Stomach (tissue), 9 donors: ENCODE measurements around the gene TIMM17B. TPM values are rescaled to one million over a fixed set of nuclear protein-coding genes. Genes with fewer than 3 reads are reported as not detected.

Source experiments
- DNase-seq, 2 donors: peaks; one replicate each; pipeline versions ENCODE4 v3.0.0 to v3.0.0-alpha.2; 2013 to 2019
- H3K27ac ChIP-seq, 5 donors: fragments of 200-600 bp in 4 of 5; sonication (generic) in 4 of 5; one replicate each; pipeline ENCODE4 v1.5.1; 2013 to 2019; ENCODE audit warnings: mild to moderate bottlenecking in 1 of 5, moderate library complexity in 1 of 5
- H3K27me3 ChIP-seq, 3 donors: fragments of 200-600 bp; sonication (generic); one replicate each; pipeline ENCODE4 v1.5.1; 2017 to 2019; ENCODE audit warnings: mixed run types in 1 of 3
- H3K36me3 ChIP-seq, 4 donors: fragments of 200-600 bp; sonication (generic); 1 replicate in 3 of 4; 2 replicates in 1 of 4; pipeline ENCODE4 v1.5.1; 2016 to 2019
- H3K4me1 ChIP-seq, 4 donors: fragments of 200-600 bp; sonication (generic); one replicate each; pipeline ENCODE4 v1.5.1; 2016 to 2019
- H3K4me3 ChIP-seq, 4 donors: fragments of 200-600 bp; sonication (generic) in 3 of 4; one replicate each; pipeline ENCODE4 v1.5.1; 2016 to 2019; ENCODE audit warnings: mild to moderate bottlenecking in 1 of 4
- H3K9me3 ChIP-seq, 4 donors: fragments of 200-600 bp; sonication (generic); one replicate each; pipeline ENCODE4 v1.5.1; 2016 to 2019
- EP300 ChIP-seq: sonication (generic); formaldehyde crosslinking; IDR thresholded peaks from one replicate; pipeline ENCODE4 v1.6.1; 2017; ENCODE audit warnings: antibody characterized with exemption
- POLR2A ChIP-seq, 4 donors: fragments of 450-650 bp; IDR thresholded peaks; one replicate each; pipeline ENCODE4 v1.6.1; 2016; ENCODE audit warnings: antibody characterized with exemption in 4 of 4, control low read depth in 2 of 4, mild to moderate bottlenecking in 1 of 4, moderate library complexity in 1 of 4
- POLR2AphosphoS5 ChIP-seq, 3 donors: sonication (generic); formaldehyde crosslinking; IDR thresholded peaks; one replicate each; pipeline ENCODE4 v1.6.1; 2016; ENCODE audit warnings: antibody characterized with exemption in 3 of 3
- WGBS, 5 donors: extraction: QIAGEN DNeasy Blood & Tissue Kit in 3 of 5; methylation state at CpG; one replicate each; pipeline versions ENCODE4 v1.1.5 to v1.1.7; 2013 to 2018; 5-methylcytosine and 5-hydroxymethylcytosine counted together
- intact Hi-C: fragments of 100-400 bp; cut with DNase I; formaldehyde crosslinking; loops from one replicate; pipeline ENCODE4 v1.15.1; 2023; ENCODE audit warnings: low total_unique reads
- polyA plus RNA-seq, 3 donors: library from polyadenylated mRNA; stranded (reverse); fragments of 200-250 nt; gene quantifications; one replicate each; pipeline ENCODE4 v1.2.3, GENCODE V29; 2013
- total RNA-seq, 5 donors: library from RNA; depleted of rRNA; stranded (reverse); fragments of >200 nt; gene quantifications; one replicate each; pipeline versions ENCODE4 v1.1.0 to v1.2.3, GENCODE V29; 2014 to 2016
- TF ChIP-seq, protein P1 (sequence below), 7 experiments: fragments of 450-650 bp in 4 of 7; fragments of 200-600 bp in 3 of 7; sonication (generic) in 3 of 7; IDR thresholded peaks; one replicate each; pipeline ENCODE4 v1.5.1; 2016 to 2019; ENCODE audit warnings: antibody characterized with exemption in 7 of 7, control low read depth in 2 of 7, mild to moderate bottlenecking in 1 of 7
- donor health status: healthy with polysubstance abuse.
- donor health status: Bipolar disorder and iron deficiency.
- donor health status: healthy.

TIMM17B gene
- total and polyA plus RNA-seq, 8 donors = 2.9 to 77.2 (median 23.3) TPM

DNA sequence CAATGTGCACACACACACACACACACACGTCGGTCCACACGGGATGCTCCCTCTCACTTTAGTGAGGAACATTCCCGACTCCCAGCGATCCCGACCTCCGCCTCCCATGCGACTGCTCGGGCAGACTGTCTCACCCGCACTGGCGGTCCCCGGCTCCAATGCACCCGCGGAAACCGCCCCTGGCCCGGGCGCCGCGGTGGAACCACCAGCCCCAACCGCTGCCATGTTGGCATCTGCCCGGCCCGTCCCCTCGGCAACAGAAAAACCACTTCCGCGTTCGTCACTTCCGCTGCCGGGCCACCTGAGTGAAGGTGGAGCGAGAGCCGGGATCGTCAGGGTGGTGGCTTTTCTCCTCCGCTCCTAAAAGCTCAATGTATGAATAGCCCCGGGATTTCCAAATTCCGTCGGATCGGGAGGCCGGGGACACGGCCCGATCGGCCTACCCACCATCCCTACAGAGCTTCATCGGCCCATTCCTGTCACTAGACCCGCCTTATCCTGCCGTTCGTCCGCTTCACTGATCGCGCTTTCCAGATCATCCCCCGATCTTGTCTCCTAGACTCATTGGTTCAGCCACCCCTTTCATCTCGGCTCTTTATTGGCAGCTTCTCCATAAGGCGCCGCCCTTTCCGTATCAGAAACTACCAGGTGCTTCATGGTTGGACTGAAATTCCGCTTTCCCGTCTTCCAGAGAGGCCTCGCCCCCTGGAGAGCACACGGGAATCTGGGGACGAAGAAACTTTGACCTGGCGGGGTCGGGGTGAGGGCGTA, 14.0 kb upstream of the TIMM17B start, which contains the start of gene SLC35A2:
Gene SLC35A2 (minus strand): TSS at position 235 of the 771 bp plus-strand sequence. CDS start 10 bp downstream, at position 225.
- TF ChIP-seq POLR2AphosphoS5 (IDR thresholded peaks at IDR 0.05) (peak; percentile 48 to 92 (median 85)), EP300 (no peak), POLR2A (IDR thresholded peaks at IDR 0.05) (peak in 2 of 4 donors; percentile 11 to 15)
- TF ChIP-seq, protein P1, sequence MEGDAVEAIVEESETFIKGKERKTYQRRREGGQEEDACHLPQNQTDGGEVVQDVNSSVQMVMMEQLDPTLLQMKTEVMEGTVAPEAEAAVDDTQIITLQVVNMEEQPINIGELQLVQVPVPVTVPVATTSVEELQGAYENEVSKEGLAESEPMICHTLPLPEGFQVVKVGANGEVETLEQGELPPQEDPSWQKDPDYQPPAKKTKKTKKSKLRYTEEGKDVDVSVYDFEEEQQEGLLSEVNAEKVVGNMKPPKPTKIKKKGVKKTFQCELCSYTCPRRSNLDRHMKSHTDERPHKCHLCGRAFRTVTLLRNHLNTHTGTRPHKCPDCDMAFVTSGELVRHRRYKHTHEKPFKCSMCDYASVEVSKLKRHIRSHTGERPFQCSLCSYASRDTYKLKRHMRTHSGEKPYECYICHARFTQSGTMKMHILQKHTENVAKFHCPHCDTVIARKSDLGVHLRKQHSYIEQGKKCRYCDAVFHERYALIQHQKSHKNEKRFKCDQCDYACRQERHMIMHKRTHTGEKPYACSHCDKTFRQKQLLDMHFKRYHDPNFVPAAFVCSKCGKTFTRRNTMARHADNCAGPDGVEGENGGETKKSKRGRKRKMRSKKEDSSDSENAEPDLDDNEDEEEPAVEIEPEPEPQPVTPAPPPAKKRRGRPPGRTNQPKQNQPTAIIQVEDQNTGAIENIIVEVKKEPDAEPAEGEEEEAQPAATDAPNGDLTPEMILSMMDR (IDR thresholded peaks at IDR 0.05) = no peak
- Histone ChIP-seq H3K27ac (peak within 1 kb of the TSS; percentile 82 to 89 (median 88)), H3K4me1 (peaks cover 0 to 24% (median 11%) of the 10 kb centered on the region in 4 donors), H3K9me3 (peaks cover 0 to 10% (median 0%) of the 10 kb centered on the region in 4 donors), H3K4me3 (peak within 1 kb of the TSS; percentile 54 to 78 (median 60)), H3K27me3 (no peaks in the 10 kb centered on the region), H3K36me3 (peaks cover 0 to 43% (median 33%) of the 10 kb centered on the region in 4 donors)
- peak; percentile 88 to 93 for DNase-seq
- 0 to 48% (median 5%) methylated on average over 27 to 60 of the region's 60 CpGs for WGBS, 5 donors
- intact Hi-C loops = no loop called here

DNA sequence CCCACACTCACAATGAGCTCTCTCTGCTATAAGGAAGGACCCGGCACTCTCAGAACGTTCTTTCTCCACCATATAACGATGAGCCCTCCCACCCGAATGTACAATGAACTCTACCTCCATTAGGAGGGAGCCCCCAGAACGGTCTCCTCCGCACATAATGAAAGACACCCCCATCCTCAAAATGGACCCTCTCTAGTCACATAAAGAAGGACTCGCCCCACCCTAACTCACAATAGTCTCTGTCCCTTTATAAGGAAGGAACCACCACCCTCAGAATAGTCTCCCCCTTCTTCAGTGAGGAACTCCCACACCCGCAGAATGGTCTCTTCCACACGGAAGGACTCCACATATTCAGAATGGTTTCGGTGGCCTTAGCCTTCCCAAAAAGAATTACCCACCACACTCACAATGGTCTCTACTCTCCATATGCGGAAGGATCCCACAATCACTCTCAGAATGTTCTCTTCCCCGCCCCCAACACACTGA, 13.4 kb upstream of the TIMM17B start:
- Histone ChIP-seq H3K9me3 (peaks cover 0 to 10% (median 0%) of the 10 kb centered on the region in 4 donors), H3K4me3 (peak overlapping the region; percentile 54 to 78 (median 60)), H3K27ac (peak overlapping the region; percentile 82 to 89 (median 88)), H3K27me3 (no peaks in the 10 kb centered on the region), H3K36me3 (peaks cover 0 to 50% (median 39%) of the 10 kb centered on the region in 4 donors), H3K4me1 (peaks cover 0 to 24% (median 9%) of the 10 kb centered on the region in 4 donors)
- peak in 1 of 2 donors; percentile 28 for DNase-seq
- WGBS, 5 donors = 0 to 28% (median 5%) methylated on average over 12 of the region's 12 CpGs
- intact Hi-C loops = no loop called here
- no peak for TF ChIP-seq POLR2A (IDR thresholded peaks at IDR 0.05)
- no peak for TF ChIP-seq POLR2AphosphoS5 (IDR thresholded peaks at IDR 0.05)
- TF ChIP-seq EP300 = no peak
- TF ChIP-seq, protein P1 (IDR thresholded peaks at IDR 0.05) = no peak

DNA sequence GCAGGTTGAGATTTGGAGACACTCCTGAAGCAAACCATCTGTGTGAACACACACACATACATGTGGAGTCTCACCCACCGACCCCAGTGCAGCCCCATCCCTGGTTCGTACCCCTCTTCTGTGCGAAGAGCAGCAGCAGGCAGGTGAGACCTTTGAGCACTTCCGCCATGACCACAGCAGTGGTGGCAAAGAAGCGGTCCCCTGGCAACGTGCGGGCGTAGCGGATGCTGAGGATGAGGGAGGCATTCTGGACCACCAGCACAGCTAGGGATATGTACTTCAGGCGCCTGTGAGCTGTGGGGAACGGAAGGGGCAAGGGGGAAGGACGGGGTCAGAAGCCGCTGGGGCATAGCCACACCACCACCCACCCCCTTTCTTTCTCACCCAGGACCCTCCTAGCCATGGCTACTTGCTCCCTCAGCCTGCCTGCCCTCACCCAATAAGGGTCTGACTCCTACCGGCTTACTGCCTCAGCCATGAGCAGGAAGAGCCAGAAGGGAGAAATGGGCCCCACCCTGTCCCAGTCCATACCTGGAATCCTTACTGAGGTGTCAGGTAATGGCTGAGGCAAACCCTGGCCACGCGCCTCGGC, 12.2 kb upstream of the TIMM17B start:
- Histone ChIP-seq H3K36me3 (peaks cover 0 to 52% (median 40%) of the 10 kb centered on the region in 4 donors), H3K4me1 (peaks cover 0 to 24% (median 9%) of the 10 kb centered on the region in 4 donors), H3K27me3 (no peaks in the 10 kb centered on the region), H3K4me3 (no peak overlapping the region), H3K9me3 (peaks cover 0 to 10% (median 0%) of the 10 kb centered on the region in 4 donors), H3K27ac (no peak overlapping the region)
- no peak for TF ChIP-seq POLR2AphosphoS5 (IDR thresholded peaks at IDR 0.05)
- TF ChIP-seq POLR2A (IDR thresholded peaks at IDR 0.05) = no peak
- TF ChIP-seq EP300 = no peak
- TF ChIP-seq, protein P1 (IDR thresholded peaks at IDR 0.05) = no peak
- intact Hi-C loops = no loop called here
- DNase-seq = no peak
- WGBS, 5 donors = 82 to 93% (median 89%) methylated on average over 4 to 17 of the region's 17 CpGs

DNA sequence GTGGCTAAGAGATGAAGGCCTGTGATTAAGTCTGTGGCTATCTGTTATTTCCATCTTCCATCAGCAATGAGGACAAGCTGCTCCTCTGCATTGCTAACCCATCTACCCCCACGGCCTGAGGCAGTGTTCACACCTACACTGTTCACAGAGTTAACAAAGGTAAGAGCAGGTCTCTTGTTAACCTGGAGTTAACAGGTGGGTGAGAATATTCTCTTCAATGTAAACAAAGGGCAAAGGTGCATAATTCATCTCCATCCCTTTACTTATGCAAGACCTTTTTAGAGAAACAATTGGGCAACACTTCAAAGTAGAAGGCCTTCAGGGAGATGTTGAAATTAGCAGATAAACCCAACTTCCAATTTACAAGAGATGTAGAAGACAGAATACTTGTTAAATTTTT, 11.0 kb upstream of the TIMM17B start:
- Histone ChIP-seq H3K27me3 (no peaks in the 10 kb centered on the region), H3K27ac (no peak overlapping the region), H3K4me3 (no peak overlapping the region), H3K4me1 (peaks cover 0 to 24% (median 9%) of the 10 kb centered on the region in 4 donors), H3K9me3 (peaks cover 0 to 10% (median 0%) of the 10 kb centered on the region in 4 donors), H3K36me3 (peaks cover 0 to 54% (median 41%) of the 10 kb centered on the region in 4 donors)
- WGBS, 5 donors = 47 to 79% (median 68%) methylated on average over 1 of the region's 1 CpG
- no peak for DNase-seq
- TF ChIP-seq, protein P1 (IDR thresholded peaks at IDR 0.05) = no peak
- no peak for TF ChIP-seq POLR2AphosphoS5 (IDR thresholded peaks at IDR 0.05)
- no peak for TF ChIP-seq EP300
- TF ChIP-seq POLR2A (IDR thresholded peaks at IDR 0.05) = no peak
- intact Hi-C loops = no loop called here
